Renal pelvis (tissue), 4 donors: ENCODE data around the gene IFNAR2. TPM values are rescaled to one million over a fixed set of nuclear protein-coding genes. Genes with fewer than 3 reads are reported as not detected.
A peak's percentile ranks its signal among the peaks of the same experiment; 100 is the strongest.
"Not testable (repeated sequence)": the region's sequence is repeated elsewhere in the genome, so short reads cannot be mapped to it uniquely, and the experiment has no call there.

Source experiments
- DNase-seq: peaks from one replicate; pipeline ENCODE4 v3.0.0-alpha.2; 2013
- polyA plus RNA-seq, 3 donors: library from polyadenylated mRNA; unstranded; fragments of 120-200 nt; gene quantifications; one replicate each; pipeline ENCODE4 v1.2.1, GENCODE V29; 2013; ENCODE audit not compliant: insufficient read length in 3 of 3

IFNAR2 gene
- polyA plus RNA-seq, 3 donors: 14.9 to 21.8 (median 15.2) TPM

DNA sequence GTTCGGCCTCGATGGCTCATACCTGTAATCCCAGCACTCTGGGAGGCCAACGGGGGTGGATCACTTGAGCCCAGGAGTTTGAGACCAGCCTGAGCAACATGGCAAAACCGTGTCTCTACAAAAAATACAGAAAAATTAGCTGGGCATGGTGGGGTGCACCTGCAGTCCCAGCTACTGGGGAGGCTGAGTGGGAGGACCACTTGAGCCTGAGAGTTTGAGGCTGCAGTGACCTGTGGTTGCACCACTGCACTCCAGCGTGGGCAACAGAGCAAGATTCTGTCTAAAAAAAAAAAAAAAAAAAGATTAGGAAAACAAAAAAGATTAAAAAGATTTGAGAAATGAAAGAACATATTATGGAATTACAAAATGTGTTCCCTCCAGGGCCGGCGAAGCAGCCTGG, 18.4 kb upstream of the IFNAR2 start:
- no peak for DNase-seq

DNA sequence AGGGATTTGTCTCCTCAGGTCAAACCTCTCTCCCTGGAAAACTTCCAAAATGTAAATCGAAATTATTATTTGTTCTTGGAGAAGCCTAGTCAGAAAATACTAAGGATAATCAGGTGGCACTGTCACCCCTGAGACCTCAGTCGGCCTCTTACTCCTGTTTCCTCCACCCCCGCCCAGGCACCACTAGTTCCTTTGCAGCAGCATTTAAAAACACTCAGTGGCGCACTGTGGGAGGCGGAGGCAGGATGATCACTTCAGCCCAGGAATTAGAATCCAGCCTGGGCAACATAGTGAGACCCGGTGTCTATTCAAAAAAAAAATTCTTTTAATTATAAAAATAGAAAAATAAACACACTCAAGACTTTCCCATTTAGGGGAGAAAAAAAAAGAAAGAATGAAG, 18.0 kb upstream of the IFNAR2 start:
- no peak for DNase-seq

- no peak for DNase-seq
Observed at GRCh38 chr21:33212159-33212851, 17.4 kb upstream of the IFNAR2 start.

- no peak for DNase-seq
Observed at GRCh38 chr21:33214056-33214455, 15.7 kb upstream of the IFNAR2 start.

- DNase-seq: no peak
Observed at GRCh38 chr21:33217138-33217520, 12.6 kb upstream of the IFNAR2 start.

DNA sequence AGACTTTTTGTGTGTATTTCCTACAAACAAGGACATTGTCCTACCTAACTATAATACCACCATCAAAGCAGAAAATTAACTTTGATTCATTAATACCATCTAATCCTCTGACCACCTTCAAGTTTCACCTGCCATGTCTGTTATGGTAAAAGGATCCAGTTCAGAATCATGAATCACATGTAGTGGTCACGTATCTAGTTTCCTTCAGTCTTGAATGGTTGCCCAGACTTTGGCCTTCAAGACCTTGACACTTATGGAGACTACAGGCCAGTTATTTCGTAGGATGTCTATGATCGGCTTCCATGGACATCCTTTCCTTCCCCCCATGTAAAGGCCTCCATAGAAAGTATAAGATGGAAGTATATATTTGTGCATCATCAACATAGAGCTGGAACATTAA, 10.4 kb upstream of the IFNAR2 start:
- no peak for DNase-seq

GRCh38 chr21:33219954-33220353, 9.8 kb upstream of the IFNAR2 start:
- DNase-seq: no peak

DNA sequence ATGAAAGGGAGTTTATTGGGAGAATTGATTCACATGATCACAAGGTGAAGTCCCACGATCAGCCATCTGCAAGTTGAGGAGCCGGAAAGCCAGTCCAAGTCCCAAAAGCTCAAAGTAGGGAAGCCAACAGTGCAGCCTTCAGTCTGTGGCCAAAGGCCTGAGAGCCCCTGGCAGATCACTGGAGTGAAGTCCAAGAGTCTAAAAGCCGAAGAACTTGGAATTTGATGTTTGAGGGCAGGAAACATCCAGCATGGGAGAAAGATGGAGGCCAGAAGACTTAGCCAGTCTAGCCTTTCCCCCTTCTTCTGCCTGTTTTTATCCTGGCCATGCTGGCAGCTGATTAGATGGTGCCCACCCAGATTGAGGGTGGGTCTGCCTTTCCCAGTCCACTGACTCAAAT, 4.4 kb upstream of the IFNAR2 start:
- not testable (repeated sequence) for DNase-seq

DNA sequence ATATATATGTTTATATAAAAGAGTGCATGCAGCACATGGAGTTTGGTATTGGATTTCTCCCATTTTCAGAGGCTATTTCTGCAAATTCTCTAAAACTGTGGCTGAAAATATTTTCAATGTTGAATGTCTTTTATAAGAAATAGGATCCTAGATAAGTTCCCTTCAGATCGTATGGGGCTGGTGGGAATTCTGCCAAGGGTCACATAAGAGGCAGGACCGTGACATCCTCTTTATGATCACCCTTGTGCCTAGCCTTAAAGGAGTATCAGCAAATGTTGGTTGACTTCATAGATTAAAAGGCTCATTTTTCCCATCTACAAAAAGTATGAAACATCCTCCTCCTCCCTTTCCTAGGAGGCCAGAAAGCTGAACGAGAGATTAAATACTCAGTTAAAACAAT, 1.3 kb upstream of the IFNAR2 start:
- DNase-seq: no peak

DNA sequence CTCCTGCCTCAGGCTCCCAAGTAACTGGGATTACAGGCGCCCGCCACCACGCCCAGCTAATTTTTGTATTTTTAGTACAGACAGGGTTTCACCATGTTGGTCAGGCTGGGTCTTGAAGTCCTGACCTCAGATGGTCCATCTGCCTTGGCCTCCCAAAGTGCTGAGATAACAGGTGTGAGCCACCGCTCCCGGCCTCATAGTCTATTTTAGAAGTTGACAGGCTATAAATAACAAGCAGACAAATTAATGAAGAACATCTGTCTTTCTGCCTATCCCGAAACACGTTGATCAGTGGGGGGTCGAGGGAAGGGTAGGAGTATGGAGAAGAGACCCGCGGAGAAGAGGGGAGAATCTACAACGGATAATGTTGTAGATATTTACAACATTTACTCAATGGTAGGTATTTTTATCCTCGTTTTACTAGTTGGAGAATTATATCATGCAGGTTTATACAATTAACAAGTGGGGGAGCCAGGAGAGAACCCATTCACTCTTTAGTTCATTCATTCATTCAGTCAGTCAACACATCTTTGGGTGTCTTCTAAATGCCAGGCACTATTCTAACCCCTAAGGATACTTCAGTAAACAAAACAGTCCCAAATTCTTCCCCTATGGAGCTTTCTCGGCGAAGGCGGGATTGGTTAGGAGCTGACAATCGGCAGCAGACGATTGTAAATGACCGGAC, 497 bp upstream of the IFNAR2 start:
- DNase-seq: no peak

GRCh38 chr21:33230545-33231324, 997 bp downstream of the IFNAR2 start:
- DNase-seq: peak; percentile 39

DNA sequence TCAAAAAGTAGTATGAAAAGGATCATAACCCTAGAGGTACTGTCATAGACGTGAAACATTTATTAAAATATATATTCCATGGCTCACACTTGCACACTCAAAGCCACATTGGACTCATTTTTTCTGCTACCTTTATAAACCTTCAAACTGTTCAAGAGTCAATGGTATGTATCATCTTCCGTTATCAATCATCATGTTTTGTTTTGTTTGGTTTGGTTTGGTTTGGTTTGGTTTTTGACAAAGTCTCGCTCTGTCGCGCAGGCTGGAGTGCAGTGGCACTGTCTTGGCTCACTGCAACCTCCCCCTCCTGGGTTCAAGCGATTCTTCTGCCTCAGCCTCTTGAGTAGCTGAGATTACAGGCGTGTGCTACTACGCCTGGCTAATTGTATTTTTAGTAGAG, 1.8 kb downstream of the IFNAR2 start:
- DNase-seq: no peak

GRCh38 chr21:33232291-33233034, 2.7 kb downstream of the IFNAR2 start:
- DNase-seq: no peak

DNA sequence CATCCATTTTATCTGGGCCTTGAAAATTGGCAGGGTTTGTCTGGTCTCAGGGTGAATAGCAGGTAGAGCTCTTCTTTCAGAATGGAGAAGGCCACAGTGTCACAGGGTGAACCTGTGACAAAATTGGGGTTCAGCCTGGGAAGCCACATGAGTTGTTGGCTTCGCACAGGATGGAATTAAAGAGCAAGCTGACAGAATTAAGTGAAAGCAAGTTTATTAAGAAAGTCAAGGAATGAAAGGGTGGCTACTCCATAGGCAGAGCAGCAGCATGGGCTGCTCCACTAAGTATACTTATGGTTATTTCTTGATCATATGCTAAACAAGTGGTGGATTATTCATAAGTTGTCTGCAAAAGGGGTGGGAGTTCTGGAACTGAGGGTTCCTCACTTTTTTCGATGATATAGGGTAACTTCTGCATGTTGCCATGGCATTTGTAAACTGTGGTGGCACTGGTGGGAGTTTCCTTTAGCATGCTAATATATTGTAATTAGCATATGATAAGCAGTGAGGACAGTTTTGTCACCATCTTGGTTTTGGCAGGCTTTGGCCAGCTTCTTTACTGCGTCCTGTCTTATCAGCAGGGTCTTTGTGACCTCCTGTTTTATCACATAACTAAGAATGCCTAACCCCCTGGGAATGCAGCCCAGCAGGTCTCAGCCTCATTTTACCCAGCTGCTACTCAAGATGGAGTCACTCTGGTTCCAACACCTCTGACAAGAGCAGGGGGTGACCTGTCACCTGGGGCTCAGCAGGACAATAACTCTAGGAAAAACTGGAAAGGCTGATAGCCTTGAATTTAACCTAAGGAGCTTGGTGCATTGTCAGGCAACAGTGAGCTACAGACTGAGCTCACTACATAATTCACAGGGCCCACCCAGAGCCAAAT, 5.1 kb downstream of the IFNAR2 start:
- no peak for DNase-seq

- DNase-seq: no peak
Observed at GRCh38 chr21:33236013-33236686, 6.4 kb downstream of the IFNAR2 start.

DNA sequence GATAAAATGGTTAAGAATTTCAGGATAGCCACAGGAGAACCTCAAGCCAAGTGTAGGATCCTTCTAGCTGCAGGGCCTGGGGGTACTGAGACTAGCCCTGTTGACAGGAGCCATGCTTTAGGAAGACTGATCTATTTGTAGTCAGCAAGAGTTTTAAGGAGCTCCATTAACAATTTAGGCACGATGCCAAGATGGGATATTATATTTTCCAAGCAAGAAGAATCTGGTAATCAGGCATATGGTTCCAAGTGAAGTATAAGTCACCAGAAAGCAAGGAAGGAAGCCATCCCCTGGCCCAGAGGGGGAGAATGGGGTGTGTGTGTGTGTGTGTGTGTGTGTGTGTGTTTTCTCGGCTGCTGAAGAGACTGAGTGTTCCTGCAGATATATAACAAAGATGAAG, 7.0 kb downstream of the IFNAR2 start:
- no peak for DNase-seq

- no peak for DNase-seq
Observed at GRCh38 chr21:33237486-33237885, 7.7 kb downstream of the IFNAR2 start.

DNA sequence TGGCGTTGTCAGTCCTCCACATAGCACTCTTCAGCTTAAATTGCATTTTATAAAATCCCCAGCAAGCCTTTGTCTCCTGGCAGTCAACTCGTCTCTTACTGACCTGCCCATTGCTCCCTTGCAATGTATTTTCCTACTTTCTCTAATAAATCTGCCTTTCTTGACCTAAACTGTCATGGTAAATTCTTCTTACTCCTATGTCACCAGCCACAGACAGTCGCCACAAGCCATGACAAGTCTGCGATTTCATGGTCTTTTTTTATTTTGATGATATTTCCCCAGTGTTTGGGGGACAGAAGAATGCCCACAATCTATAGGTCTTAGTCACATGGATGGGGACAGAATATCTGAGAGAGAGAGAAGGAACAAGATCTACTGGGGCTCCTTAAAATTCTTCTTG, 8.4 kb downstream of the IFNAR2 start:
- DNase-seq: no peak

DNA sequence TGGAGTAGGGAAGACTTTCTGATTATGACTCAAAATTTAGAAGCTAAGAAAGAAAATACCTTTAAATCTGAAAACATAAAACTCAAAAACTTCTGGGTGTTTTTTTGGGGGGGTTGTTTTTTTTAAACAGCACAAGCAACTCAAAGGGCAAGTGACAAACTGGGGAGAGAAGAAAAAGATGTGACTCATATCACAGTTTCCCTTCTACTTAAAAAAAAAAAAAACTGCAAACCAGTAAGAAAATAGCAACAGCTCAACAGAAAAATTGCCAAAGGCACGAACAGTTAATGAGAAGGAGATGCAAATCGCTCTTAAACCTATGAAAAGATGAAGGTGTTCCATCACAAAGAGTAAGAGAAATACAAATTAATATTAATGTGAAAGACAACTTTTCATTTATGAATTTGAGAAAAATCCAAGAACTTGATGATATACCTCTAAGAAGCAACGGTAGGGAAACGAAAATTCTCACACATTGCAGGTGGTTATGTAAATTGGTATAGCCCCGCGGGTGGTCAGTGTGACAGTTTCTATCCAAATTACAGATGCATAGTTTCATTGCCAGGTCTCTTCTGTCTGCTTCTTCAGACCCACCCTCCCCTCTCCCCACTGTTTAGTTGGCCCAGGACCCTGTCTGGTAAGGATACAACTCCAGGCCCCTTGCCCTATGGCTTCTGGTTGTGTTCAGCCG, 9.0 kb downstream of the IFNAR2 start:
- no peak for DNase-seq

- not testable (repeated sequence) for DNase-seq
Observed at GRCh38 chr21:33239559-33240127, 9.9 kb downstream of the IFNAR2 start.
